Activated naive CD8-positive, alpha-beta T cell treated with anti-CD3 and anti-CD28 coated beads, Interleukin-2, amount 50 U/mL, for 16 hours (primary cell): ENCODE results near the gene MED6.

ENCODE experiments used
- DNase-seq: peaks from one replicate; pipeline ENCODE4 v3.0.0-alpha.2; 2020; ENCODE audit warnings: low read depth, low spot score

MED6 gene, protein sequence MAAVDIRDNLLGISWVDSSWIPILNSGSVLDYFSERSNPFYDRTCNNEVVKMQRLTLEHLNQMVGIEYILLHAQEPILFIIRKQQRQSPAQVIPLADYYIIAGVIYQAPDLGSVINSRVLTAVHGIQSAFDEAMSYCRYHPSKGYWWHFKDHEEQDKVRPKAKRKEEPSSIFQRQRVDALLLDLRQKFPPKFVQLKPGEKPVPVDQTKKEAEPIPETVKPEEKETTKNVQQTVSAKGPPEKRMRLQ

GRCh38 chr14:70600382-70601157 is at the start of gene MED6:
Gene MED6, minus strand, starts transcription at chr14:70600655. Its CDS starts 18 bp downstream, at chr14:70600637.
- DNase-seq = peak; percentile 89

- no peak for DNase-seq
Measured at GRCh38 chr14:70649803-70650202, 49.3 kb upstream of the MED6 start.

GRCh38 chr14:70648346-70648745 is 47.9 kb upstream of the MED6 start:
- no peak for DNase-seq

- no peak for DNase-seq
Measured at GRCh38 chr14:70646705-70647104, 46.2 kb upstream of the MED6 start.

DNA sequence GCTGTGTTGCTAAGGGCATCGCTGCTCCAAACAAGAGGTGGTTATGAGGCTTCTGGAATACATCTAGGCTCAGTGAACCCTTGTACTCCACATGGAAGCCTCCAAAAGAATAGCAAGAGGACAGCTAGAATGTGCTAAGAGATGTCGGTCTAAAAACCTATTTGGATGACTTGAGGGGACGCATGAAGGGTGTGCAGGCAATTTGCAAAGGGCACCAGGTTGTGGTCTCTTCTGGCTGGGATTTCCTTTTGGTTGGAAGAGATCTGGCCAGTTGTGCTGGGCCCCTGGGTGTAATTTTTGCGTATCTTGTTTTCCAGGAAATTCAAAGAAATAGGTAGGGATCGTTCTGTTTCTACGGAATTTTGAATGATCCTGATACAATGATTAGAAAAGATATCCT is 45.4 kb upstream of the MED6 start:
- no peak for DNase-seq

DNA sequence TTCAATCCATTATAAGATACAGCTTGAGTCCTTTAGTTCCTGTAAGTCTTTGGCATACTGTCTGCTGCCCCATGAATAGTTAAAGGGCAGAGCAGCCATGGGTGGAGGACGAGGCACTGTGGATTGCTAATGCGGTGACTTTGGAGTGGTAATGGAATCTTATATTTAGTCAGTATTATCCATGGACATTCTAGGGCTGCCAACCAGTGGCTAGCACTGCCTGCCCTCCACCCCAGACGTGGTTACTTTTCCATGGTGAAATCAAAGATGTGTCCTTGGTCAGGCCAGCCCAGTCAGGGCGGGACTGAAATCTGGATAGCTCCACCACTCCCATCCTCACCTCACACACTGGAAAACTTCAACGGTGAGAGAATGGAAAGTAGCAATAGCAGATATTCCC is 43.5 kb upstream of the MED6 start:
- DNase-seq = no peak

DNA sequence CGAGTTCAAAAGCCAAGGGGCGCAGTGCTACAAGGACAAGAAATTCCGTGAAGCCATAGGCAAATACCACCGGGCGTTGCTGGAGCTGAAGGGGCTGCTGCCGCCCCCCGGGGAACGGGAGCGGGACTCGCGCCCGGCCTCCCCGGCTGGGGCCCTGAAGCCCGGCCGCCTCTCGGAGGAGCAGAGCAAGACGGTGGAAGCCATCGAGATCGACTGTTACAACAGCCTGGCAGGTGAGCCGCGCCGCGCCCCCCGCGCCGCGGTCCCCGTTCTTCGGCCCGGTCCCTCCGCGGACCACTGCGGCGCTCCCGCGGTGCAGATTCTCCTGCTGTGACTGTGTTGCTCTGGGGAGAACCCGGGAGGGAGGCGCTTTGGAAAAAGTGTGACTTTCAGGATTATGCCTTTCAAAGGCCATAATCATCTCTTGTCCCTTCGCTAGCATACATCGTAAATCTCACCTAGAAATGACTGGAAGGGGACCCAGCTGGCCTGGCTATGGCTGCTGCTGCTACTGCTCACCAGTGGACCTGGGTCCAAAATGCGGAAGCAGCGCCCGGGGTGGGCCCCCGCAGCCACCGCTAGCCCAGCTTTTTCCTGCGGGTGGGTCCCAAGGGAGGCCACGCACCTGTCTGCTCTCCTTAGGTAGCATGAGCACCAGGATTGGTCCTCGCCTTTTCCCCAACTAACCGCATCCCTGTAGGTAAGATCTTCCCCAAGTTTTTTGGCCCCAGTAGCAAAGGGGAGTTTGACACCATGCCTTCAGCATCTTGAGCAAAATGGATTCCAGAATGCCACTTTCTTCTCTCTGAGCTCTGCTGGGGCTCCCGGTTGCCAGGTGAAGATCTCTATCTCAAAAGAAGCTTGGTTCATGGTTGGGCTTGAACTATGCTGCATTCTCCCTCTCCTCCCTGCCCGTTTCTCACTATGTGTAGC is 42.1 kb upstream of the MED6 start:
- DNase-seq = no peak

- DNase-seq = no peak
Measured at GRCh38 chr14:70641548-70642302, 41.3 kb upstream of the MED6 start, which contains the start of gene TTC9. Gene TTC9, plus strand, starts transcription at chr14:70641916. Its CDS starts 214 bp downstream, at chr14:70642130.

- no peak for DNase-seq
Measured at GRCh38 chr14:70640938-70641547, 40.6 kb upstream of the MED6 start.

GRCh38 chr14:70638416-70638815 is 38.0 kb upstream of the MED6 start:
- no peak for DNase-seq

DNA sequence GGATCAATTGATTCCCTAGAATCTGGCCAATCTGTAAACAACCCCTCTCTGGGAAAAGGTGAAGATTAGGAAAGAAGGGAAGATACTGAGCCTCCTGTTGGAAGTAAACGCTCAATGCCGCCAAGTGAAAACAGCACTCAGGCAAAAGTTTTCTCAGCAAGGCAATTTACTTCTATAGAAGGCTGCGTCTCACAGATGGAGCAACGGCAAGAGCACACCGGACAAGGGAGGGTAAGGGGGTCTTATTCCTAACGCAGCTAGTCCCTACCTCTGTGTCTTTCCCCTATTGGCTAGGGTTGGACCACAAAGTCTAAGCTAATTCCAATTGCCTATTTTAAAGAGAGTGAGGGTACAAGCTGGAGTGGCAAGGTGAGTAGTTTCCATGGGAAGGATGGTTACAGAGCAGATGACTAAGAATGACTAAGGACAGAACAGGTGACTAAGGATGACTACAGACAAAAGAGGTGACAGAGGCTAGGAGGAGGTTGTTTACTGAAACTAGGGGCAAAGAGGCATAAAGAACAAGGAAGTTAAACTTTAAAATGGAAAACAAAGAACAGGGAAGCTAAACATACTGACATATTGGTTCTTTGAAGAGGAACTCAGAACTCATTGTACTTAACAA is 35.6 kb upstream of the MED6 start:
- DNase-seq = no peak

DNA sequence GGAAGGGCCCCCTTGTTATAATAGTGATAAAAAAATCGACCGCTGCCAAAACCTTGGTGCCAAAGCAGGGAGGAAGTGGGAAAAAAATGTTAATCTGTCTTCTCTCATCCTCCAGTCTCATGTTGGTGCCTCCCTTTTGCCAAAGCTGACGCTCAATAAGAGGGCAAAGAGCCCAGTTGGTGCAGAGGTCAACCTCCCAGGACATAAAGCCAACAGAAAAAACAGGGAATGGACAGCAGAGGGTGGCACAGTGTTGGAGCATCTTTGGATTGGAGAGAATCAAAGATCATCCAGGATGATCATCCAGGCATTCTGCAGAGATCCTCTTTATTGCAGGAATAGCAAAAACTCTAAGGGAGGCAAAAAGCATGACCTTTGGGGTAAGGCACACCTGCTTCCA is 31.5 kb upstream of the MED6 start:
- DNase-seq = no peak

DNA sequence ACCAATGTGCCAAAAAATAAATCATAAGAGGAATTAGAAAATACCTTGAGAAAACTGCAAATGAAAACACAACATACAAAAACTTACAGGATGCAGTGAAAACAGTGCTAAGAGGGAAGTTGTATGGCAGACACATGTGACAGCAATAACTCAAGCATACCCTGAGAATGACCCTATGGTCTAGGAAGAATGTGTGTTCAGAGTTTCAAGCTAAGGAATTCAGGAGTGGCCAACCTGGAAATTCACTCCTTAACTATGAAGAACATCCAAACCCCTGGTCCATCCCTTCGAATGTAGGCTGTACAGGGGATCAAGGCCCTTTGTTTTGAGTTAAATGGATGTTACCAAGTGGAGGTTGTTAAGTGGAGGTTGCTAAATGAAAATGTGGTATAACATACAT is 24.5 kb upstream of the MED6 start:
- no peak for DNase-seq

GRCh38 chr14:70622111-70622712 is 21.8 kb upstream of the MED6 start:
- peak; percentile 14 for DNase-seq

DNA sequence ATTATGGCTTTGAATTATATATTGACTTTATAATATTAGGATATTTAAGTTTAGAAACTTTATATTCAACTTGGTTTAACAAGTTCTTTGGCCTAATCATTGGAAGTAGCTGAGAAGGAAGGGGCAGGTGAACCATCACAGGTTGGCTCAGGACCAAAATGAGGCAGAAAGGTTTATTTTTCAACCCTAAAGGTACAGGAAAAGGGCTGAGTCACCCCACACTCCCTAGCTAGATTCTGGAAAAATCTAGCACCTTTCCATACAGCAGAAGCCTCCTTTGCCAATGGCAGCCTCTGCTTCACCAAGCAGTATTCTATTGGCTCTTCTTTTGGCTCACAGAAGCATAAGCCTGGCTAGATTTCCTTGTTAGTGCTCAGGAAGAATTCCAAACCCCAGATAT is 19.3 kb upstream of the MED6 start:
- no peak for DNase-seq

- DNase-seq = no peak
Measured at GRCh38 chr14:70618314-70618713, 17.9 kb upstream of the MED6 start.

DNA sequence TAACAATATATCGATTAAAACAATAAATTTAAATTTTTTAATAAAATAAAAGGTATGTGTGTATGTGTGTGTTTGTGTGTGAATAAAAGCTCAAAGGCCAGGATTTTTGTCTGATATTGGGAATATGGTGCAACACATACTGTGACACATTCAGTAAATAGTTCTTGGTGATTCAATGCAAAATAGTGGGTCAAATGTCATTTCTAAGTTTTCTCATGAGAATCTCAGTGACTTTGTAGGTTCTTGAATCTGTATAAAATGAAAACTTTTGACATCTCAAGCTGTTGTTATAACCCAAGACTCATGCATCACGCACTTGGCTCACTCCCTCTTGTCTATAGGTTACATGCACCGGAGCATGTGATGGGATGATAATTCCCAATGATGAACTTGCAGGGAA is 16.2 kb upstream of the MED6 start:
- DNase-seq = no peak

DNA sequence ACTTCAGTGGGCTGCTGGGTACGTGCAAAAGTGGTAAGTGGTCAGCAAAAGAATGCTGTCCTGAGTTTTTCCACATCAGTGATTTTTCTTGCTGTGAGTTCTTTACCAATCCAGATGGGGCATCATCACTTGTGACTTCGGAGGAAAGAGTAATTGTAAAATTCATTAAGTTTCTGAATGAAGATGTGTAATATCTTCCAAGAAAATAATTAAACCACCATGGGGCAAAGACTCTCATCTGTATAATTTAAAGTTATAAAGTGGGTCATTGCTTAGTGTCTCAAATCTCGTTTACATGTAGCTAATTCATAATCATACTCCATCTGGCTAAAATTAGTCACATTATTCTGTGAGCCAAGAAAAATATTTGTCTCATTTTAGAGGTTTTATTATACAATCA is 10.8 kb upstream of the MED6 start:
- no peak for DNase-seq

DNA sequence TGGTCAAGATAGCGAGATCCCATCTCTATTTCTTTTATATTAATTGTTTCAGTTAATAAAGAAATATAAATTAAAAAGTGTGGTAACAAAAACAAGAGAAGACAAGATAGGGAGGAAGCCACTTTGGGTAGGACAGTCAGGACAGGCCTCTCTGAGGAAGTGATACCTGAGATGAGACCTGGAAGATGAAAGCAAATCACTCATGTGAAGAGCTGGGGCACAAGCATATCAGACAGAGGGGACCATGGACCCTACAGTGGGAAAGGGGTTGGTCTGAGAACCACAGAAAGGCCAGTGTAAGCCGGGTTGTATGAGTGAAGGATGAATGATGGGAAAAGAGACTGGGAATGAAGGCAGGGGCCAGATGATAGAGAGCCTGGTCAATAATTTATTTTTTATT is 1.8 kb upstream of the MED6 start:
- DNase-seq = no peak

DNA sequence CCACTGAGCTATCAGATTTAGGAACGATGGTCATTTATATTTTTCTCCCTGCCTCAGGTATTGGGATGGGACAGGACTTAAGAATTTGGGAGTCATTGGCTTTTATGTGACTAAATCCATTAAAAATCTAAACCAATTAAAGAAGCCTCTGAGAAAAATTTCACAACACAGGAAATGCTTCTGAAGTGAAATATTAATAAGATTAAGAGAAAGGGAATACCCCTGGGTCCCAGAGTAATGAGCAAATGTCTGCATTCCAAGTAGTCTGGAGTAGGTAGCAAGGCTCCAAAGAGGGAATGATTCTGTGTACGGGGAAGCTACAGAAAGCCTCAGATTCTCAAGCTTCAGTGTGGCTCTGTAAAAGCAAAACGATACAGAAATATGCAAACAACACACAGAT is 707 bp upstream of the MED6 start:
- DNase-seq = no peak
